T-helper 2 cell treated with Interferon-gamma antibody and Interleukin-4, amounts not matched to agents 5 μg/mL and 100 μg/mL, for 36 hours (primary cell): ENCODE measurements around the gene ADCY10.
A peak's percentile ranks its signal among the peaks of the same experiment; 100 is the strongest.

Source experiments
- DNase-seq: peaks from one replicate; pipeline ENCODE4 v3.0.0; 2021; ENCODE audit warnings: low spot score
- H3K27ac Mint-ChIP-seq: one replicate; pipeline ENCODE4 v1.8.0; 2021; ENCODE audit warnings: mild to moderate bottlenecking, mixed read lengths
- H3K27me3 Mint-ChIP-seq: one replicate; pipeline ENCODE4 v1.8.0; 2021; ENCODE audit warnings: low read depth, mixed read lengths
- H3K36me3 Mint-ChIP-seq: one replicate; pipeline ENCODE4 v1.8.0; 2021; ENCODE audit warnings: low read depth, mixed read lengths
- H3K4me1 Mint-ChIP-seq: one replicate; pipeline ENCODE4 v1.8.0; 2021; ENCODE audit warnings: low read depth, mixed read lengths
- H3K4me3 Mint-ChIP-seq: one replicate; pipeline ENCODE4 v1.8.0; 2022; ENCODE audit warnings: mild to moderate bottlenecking, moderate library complexity, mixed read lengths
- H3K9me3 Mint-ChIP-seq: one replicate; pipeline ENCODE4 v1.8.0; 2021; ENCODE audit warnings: mixed read lengths

Gene ADCY10

DNA sequence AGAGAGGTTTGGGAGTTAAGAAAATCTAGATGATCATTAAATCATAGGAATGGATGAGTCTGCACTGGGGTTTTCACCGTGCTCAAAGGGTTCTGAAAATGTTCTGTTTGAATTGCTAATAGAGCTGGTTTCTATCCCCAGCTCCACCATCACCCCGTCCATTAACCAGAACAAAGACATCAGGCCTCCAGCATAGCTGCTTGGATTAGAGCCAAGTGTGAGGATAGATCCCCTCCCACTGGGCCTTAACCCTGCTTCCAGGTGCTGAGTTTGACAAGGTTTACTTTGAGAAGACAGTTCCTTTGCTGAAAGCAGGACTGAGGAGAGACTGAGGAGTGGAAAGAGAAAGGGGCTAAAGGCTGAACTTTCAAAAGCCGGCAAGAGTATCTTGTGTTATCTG is 143.8 kb downstream of the ADCY10 start:
- Mint-ChIP-seq H3K4me1 (peaks cover 3% of the 10 kb centered on the region), H3K4me3 (no peak overlapping the region), H3K9me3 (no peaks in the 10 kb centered on the region), H3K27me3 (no peaks in the 10 kb centered on the region), H3K36me3 (peaks cover 13% of the 10 kb centered on the region), H3K27ac (no peak overlapping the region)
- no peak for DNase-seq

DNA sequence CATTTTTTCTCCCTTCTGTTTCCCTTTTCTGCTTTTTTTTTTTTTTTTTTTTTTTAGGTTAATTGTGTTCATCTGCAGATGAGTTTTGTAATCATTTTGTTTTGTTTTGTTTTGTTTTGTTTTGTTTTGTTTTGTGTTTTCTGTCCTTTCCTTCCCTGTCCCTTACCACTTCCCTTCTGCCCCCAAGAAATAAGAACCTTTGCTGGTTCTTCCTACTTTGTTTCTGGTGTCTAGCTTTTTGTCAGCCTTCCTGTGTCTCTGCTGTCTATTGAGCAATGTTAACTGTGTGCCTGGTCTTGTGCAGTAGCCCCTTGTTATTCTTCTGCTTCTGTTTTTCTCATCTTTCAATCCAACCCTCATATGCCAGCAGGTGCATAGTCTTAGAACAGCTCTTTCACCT is 146.2 kb downstream of the ADCY10 start:
- Mint-ChIP-seq H3K4me1 (peaks cover 4% of the 10 kb centered on the region), H3K9me3 (no peaks in the 10 kb centered on the region), H3K27ac (peak overlapping the region; percentile 32), H3K36me3 (peaks cover 13% of the 10 kb centered on the region), H3K4me3 (no peak overlapping the region), H3K27me3 (no peaks in the 10 kb centered on the region)
- DNase-seq, result no peak

- Mint-ChIP-seq H3K9me3 (no peaks in the 10 kb centered on the region), H3K4me3 (no peak overlapping the region), H3K4me1 (peaks cover 16% of the 10 kb centered on the region), H3K27me3 (no peaks in the 10 kb centered on the region), H3K36me3 (peaks cover 12% of the 10 kb centered on the region), H3K27ac (no peak overlapping the region)
- no peak for DNase-seq
These were observed 147.4 kb downstream of the ADCY10 start for GRCh38 chr1:167766538-167766937.

GRCh38 chr1:167765496-167765895 is 148.4 kb downstream of the ADCY10 start:
- H3K4me3 Mint-ChIP-seq, result no peak overlapping the region
- no peak for DNase-seq
- H3K36me3 Mint-ChIP-seq, result peaks cover 10% of the 10 kb centered on the region
- no peaks in the 10 kb centered on the region for H3K9me3 Mint-ChIP-seq
- H3K4me1 Mint-ChIP-seq, result peaks cover 20% of the 10 kb centered on the region
- no peaks in the 10 kb centered on the region for H3K27me3 Mint-ChIP-seq
- H3K27ac Mint-ChIP-seq, result no peak overlapping the region

- no peaks in the 10 kb centered on the region for H3K27me3 Mint-ChIP-seq
- peaks cover 23% of the 10 kb centered on the region for H3K4me1 Mint-ChIP-seq
- no peak overlapping the region for H3K4me3 Mint-ChIP-seq
- no peak overlapping the region for H3K27ac Mint-ChIP-seq
- no peak for DNase-seq
- peaks cover 8% of the 10 kb centered on the region for H3K36me3 Mint-ChIP-seq
- no peaks in the 10 kb centered on the region for H3K9me3 Mint-ChIP-seq
These were observed 149.2 kb downstream of the ADCY10 start for GRCh38 chr1:167764458-167765330.

DNA sequence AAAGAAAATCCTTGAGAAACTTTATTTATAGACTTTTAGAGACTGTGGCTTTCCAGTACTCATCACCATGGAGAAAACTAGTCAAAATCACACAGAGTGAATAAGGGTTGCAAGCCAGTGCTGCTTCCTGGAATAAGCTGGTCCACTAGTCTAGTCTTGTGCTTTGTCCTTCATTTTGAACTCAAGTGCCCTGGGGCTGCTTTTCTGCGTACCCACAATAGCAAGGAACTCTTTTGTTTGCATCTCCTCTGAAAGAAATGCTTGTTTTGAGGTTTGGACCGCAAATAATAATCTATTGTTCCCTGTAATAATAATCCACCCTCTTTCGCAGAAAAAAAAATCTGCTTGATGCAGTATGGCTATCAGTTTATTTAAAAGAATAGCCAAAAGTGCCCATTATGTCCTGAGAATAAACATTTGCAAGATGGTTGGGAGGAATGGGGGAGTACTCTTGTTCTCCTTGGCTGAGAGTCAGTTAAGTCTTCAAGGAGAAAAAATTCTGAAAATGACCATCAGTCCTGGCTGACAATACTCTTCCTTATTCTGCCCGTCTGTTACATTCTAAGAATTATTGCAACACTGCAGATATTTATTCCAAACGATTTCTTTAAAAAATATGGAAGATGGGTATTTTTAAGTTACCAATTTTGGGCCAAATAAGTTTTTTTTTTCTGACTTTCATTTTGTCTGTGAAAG is 150.3 kb downstream of the ADCY10 start:
- DNase-seq, result no peak
- Mint-ChIP-seq H3K27me3 (no peaks in the 10 kb centered on the region), H3K9me3 (no peaks in the 10 kb centered on the region), H3K36me3 (peaks cover 7% of the 10 kb centered on the region), H3K27ac (no peak overlapping the region), H3K4me1 (peaks cover 23% of the 10 kb centered on the region), H3K4me3 (no peak overlapping the region)

- Mint-ChIP-seq H3K27ac (peak overlapping the region; percentile 46), H3K4me1 (peaks cover 20% of the 10 kb centered on the region), H3K36me3 (peaks cover 4% of the 10 kb centered on the region), H3K4me3 (peak overlapping the region; percentile 30), H3K27me3 (no peaks in the 10 kb centered on the region), H3K9me3 (no peaks in the 10 kb centered on the region)
- DNase-seq, result no peak
These were observed 151.7 kb downstream of the ADCY10 start for GRCh38 chr1:167762061-167762746.

GRCh38 chr1:167761400-167761799 is 152.5 kb downstream of the ADCY10 start:
- no peaks in the 10 kb centered on the region for H3K9me3 Mint-ChIP-seq
- H3K27ac Mint-ChIP-seq, result no peak overlapping the region
- no peak for DNase-seq
- H3K36me3 Mint-ChIP-seq, result no peaks in the 10 kb centered on the region
- no peaks in the 10 kb centered on the region for H3K27me3 Mint-ChIP-seq
- H3K4me3 Mint-ChIP-seq, result no peak overlapping the region
- peaks cover 20% of the 10 kb centered on the region for H3K4me1 Mint-ChIP-seq
